GM23248 (cell line): ENCODE measurements around the gene NKIRAS1. TPM values are rescaled to one million over a fixed set of nuclear protein-coding genes. Genes with fewer than 3 reads are reported as not detected.

Source experiments
- DNase-seq: peaks from one replicate; pipeline ENCODE4 v3.0.0-alpha.2; 2015
- H2AFZ ChIP-seq: fragments of 200-600 bp; sonication (generic); 2 replicates; pipeline ENCODE4 v1.6.1; 2016; ENCODE audit warnings: antibody characterized with exemption
- H3F3A ChIP-seq: fragments of 200-600 bp; sonication (generic); 2 replicates; pipeline ENCODE4 v1.6.1; 2016; ENCODE audit warnings: mild to moderate bottlenecking, antibody characterized with exemption, mixed run types; ENCODE audit not compliant: insufficient read depth
- H3K27ac ChIP-seq: fragments of 200-600 bp; sonication (generic); 2 replicates; pipeline ENCODE4 v1.5.1; 2016; ENCODE audit warnings: mild to moderate bottlenecking
- H3K27me3 ChIP-seq: fragments of 200-600 bp; sonication (generic); replicated peaks from 2 replicates; pipeline ENCODE4 v1.6.1; 2016; ENCODE audit warnings: mild to moderate bottlenecking; ENCODE audit not compliant: insufficient read depth
- H3K36me3 ChIP-seq: fragments of 200-600 bp; sonication (generic); 2 replicates; pipeline ENCODE4 v1.6.1; 2016; ENCODE audit warnings: low read depth, mild to moderate bottlenecking
- H3K4me1 ChIP-seq: fragments of 200-600 bp; sonication (generic); 2 replicates; pipeline ENCODE4 v1.6.1; 2016; ENCODE audit warnings: mild to moderate bottlenecking; ENCODE audit not compliant: insufficient read depth
- H3K4me2 ChIP-seq: fragments of 200-600 bp; sonication (generic); one replicate; pipeline ENCODE4 v1.6.1; 2016; ENCODE audit warnings: mild to moderate bottlenecking; ENCODE audit not compliant: unreplicated experiment
- H3K4me3 ChIP-seq: fragments of 200-600 bp; sonication (generic); 2 replicates; pipeline ENCODE4 v1.5.1; 2016; ENCODE audit warnings: mild to moderate bottlenecking
- H3K79me2 ChIP-seq: fragments of 200-600 bp; sonication (generic); 2 replicates; pipeline ENCODE4 v1.6.1; 2016; ENCODE audit warnings: mild to moderate bottlenecking; ENCODE audit not compliant: insufficient read depth
- H3K9ac ChIP-seq: fragments of 200-600 bp; sonication (generic); 2 replicates; pipeline ENCODE4 v1.6.1; 2016; ENCODE audit warnings: mild to moderate bottlenecking
- H3K9me2 ChIP-seq: fragments of 200-600 bp; sonication (generic); 2 replicates; pipeline ENCODE4 v1.6.1; 2016; ENCODE audit warnings: mixed run types, mild to moderate bottlenecking, moderate library complexity; ENCODE audit not compliant: insufficient read depth
- H3K9me3 ChIP-seq: fragments of 200-600 bp; sonication (generic); one replicate; pipeline ENCODE4 v1.6.1; 2017; ENCODE audit warnings: low read depth
- H4K20me1 ChIP-seq: fragments of 200-600 bp; sonication (generic); 2 replicates; pipeline ENCODE4 v1.6.0; 2016; ENCODE audit not compliant: insufficient read depth
- EZH2 ChIP-seq: fragments of 200-600 bp; sonication (generic); IDR thresholded peaks from 2 replicates; pipeline ENCODE4 v1.6.1; 2018; ENCODE audit warnings: antibody characterized with exemption, mild to moderate bottlenecking; ENCODE audit not compliant: insufficient read depth, poor library complexity, severe bottlenecking
- EZH2phosphoT487 ChIP-seq: fragments of 200-600 bp; sonication (generic); IDR thresholded peaks from 2 replicates; pipeline ENCODE4 v1.6.1; 2018; ENCODE audit warnings: antibody characterized with exemption, moderate library complexity, mild to moderate bottlenecking, low read depth; ENCODE audit not compliant: insufficient read depth
- WGBS, 2 experiments: methylation state at CpG; one replicate each; pipeline ENCODE4 v1.1.6; 2015 to 2017; ENCODE audit warnings: low lambda C conversion rate in 2 of 2, low coverage in 1 of 2; ENCODE audit errors: missing lambda C conversion rate in 2 of 2; 5-methylcytosine and 5-hydroxymethylcytosine counted together
- in situ Hi-C: fragments of 300-500 bp; cut with MboI; formaldehyde crosslinking; loops from 2 replicates; pipeline ENCODE4 v1.15.0; 2020
- polyA plus RNA-seq: library from polyadenylated mRNA; unstranded; fragments of >200 nt; fragmentation: Nextera tagmentation; extraction: Ambion mirVana; gene quantifications from 2 replicates; pipeline ENCODE4 v1.2.1, GENCODE V29; 2016
- total RNA-seq: library from RNA; depleted of rRNA; stranded (reverse); fragments of >200 nt; shearing (Covaris generic); gene quantifications from 2 replicates; pipeline ENCODE4 v1.2.3, GENCODE V29; 2014

NKIRAS1 gene
- total and polyA plus RNA-seq, 2 experiments from 2014 or later, result 15.0 to 17.2 TPM

DNA sequence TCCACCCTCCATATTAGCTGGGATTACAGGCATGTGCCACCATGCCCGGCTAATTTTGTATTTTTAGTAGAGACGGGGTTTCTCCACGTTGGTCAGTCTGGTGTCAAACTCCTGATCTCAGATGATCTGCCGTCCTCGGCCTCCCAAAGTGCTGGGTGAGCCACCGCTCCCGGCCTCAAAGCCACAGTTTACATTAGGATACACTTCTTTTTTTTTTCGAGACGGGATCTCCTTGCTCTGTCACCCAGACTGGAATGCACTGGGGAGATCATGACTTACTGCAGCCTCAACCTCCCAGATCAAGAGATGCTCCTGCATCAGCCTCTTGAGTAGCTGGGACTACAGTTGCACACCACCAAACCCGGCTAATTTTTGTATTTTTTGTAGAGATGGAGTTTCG lies 25.8 kb upstream of the NKIRAS1 start:
- no peak overlapping the region for H3K9ac ChIP-seq
- TF ChIP-seq EZH2phosphoT487, result no peak
- no peak for TF ChIP-seq EZH2
- no peak for DNase-seq
- H3K4me1 ChIP-seq, result peaks cover 12% of the 10 kb centered on the region
- WGBS, 2 experiments, result 86 to 91% methylated on average over 11 of the region's 11 CpGs
- H3K27ac ChIP-seq, result no peak overlapping the region
- no peak overlapping the region for H2AFZ ChIP-seq
- no peaks in the 10 kb centered on the region for H3K9me3 ChIP-seq
- peaks cover 10% of the 10 kb centered on the region for H3F3A ChIP-seq
- in situ Hi-C loops, result no loop called here
- no peaks in the 10 kb centered on the region for H3K27me3 ChIP-seq
- H4K20me1 ChIP-seq, result no peaks in the 10 kb centered on the region
- peaks cover 6% of the 10 kb centered on the region; the same call in 1 of the 2 replicates for H3K79me2 ChIP-seq
- no peaks in the 10 kb centered on the region for H3K9me2 ChIP-seq
- no peak overlapping the region for H3K4me3 ChIP-seq
- H3K36me3 ChIP-seq, result no peaks in the 10 kb centered on the region
- H3K4me2 ChIP-seq, result no peak overlapping the region

DNA sequence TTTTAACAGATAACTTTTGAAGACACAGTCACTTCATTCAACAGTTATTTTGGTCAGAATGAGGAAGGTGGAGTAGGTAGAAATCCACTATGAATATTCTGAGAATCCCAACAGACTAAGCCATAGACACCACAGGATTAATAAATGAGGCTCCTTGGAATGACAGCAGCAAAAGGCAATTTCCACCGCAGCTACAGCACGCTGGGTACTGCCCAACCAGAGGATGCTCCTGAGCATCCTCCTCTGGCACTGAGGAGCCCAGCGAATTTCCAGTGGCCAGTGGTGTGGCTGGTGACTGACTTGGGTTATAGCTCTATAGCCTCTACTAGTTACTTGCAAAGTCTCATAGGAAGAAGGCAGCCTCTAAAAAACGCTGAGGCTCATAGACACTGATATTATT lies 24.6 kb upstream of the NKIRAS1 start:
- H3K36me3 ChIP-seq, result no peaks in the 10 kb centered on the region

DNA sequence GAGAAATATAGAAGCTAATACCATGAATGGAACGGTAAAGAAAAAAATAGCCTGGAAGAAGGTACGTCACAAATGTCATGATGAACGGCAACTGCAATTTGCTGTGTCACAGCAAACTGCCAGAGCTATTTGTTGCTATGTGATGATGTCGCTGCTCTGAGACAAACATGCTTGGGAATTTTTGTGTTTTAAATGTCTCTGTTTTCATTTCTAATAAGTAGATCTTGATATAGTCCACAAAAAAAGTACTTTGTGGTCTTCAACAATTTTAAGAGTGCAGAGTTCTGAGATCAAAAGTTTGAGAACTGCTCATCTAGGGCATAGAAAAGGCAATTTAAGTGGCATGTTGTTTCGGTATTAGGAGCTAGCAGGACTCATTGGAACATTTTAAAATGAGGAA lies 24.0 kb upstream of the NKIRAS1 start:
- Histone ChIP-seq H2AFZ (no peak overlapping the region), H3F3A (no peaks in the 10 kb centered on the region), H3K4me1 (no peaks in the 10 kb centered on the region), H3K9me3 (no peaks in the 10 kb centered on the region), H3K79me2 (no peaks in the 10 kb centered on the region), H3K4me2 (no peak overlapping the region), H4K20me1 (no peaks in the 10 kb centered on the region), H3K27ac (no peak overlapping the region), H3K4me3 (no peak overlapping the region), H3K9me2 (no peaks in the 10 kb centered on the region), H3K36me3 (no peaks in the 10 kb centered on the region), H3K27me3 (no peaks in the 10 kb centered on the region), H3K9ac (no peak overlapping the region)
- TF ChIP-seq EZH2phosphoT487, result no peak
- TF ChIP-seq EZH2, result no peak
- WGBS, 2 experiments, result 55 to 56% methylated on average over 5 of the region's 5 CpGs
- no peak for DNase-seq
- in situ Hi-C loops, result no loop called here

More for the DNA sequence above, 24.6 kb upstream of the NKIRAS1 start:
- Histone ChIP-seq H3K9me2 (no peaks in the 10 kb centered on the region), H3K27me3 (no peaks in the 10 kb centered on the region), H3K4me1 (peaks cover under 1% of the 10 kb centered on the region), H3K9ac (no peak overlapping the region), H3K4me3 (no peak overlapping the region), H2AFZ (no peak overlapping the region), H3K79me2 (peaks cover under 1% of the 10 kb centered on the region; the same call in 1 of the 2 replicates), H3K27ac (no peak overlapping the region), H4K20me1 (no peaks in the 10 kb centered on the region), H3K9me3 (no peaks in the 10 kb centered on the region), H3K4me2 (no peak overlapping the region), H3F3A (peaks cover under 1% of the 10 kb centered on the region; the same call in 1 of the 2 replicates)
- WGBS, 2 experiments, result 85 to 86% methylated on average over 4 of the region's 4 CpGs
- DNase-seq, result no peak
- TF ChIP-seq EZH2 (no peak), EZH2phosphoT487 (no peak)
- in situ Hi-C loops, result no loop called here

DNA sequence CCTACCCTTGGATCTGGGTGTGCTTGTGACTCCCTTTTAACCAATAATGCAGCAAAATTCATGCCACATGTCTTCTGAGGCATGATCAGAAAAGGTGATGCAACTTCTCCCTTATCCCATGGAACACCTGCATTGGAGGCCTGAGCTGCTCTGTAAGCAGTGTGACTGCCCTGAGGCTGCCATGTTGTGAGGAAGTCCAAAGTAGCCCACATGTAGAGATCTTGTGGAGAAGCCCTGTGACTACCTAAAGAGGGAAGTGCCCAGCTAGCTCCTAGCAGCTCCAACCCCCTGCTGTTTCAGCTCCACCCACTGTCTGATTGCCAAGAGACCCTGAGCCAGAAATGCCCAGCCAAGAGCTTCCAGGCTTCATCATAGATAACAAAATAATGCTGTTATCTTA lies 21.9 kb upstream of the NKIRAS1 start:
- Histone ChIP-seq H3F3A (no peaks in the 10 kb centered on the region), H3K9me3 (no peaks in the 10 kb centered on the region), H3K9ac (no peak overlapping the region), H3K9me2 (no peaks in the 10 kb centered on the region), H3K27ac (no peak overlapping the region), H3K36me3 (no peaks in the 10 kb centered on the region), H3K4me3 (no peak overlapping the region), H3K4me2 (no peak overlapping the region), H2AFZ (no peak overlapping the region), H4K20me1 (no peaks in the 10 kb centered on the region), H3K79me2 (no peaks in the 10 kb centered on the region), H3K4me1 (no peaks in the 10 kb centered on the region), H3K27me3 (no peaks in the 10 kb centered on the region)
- in situ Hi-C loops, result no loop called here
- DNase-seq, result no peak
- TF ChIP-seq EZH2phosphoT487, result no peak
- no peak for TF ChIP-seq EZH2

DNA sequence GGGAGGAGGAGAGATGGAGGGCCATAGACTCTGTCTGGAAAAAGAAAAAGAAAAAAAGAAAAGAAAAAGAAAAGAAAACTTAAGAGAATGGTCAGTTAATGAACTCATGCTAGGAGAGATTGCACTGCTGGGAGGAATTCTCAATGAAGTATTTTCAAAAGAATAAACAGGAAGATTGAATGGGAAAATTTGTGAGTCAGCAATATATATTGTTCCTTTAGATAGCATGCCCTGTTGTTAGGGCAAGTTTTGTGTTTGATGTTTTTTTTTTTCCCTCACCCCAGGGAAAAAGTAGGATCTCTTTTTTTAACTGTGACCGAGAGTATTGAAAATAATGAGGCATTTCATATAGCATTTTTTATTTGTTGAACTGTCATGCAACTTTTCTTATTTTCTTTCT lies 20.5 kb upstream of the NKIRAS1 start:
- DNase-seq, result no peak
- in situ Hi-C loops, result no loop called here
- H3K79me2 ChIP-seq, result no peaks in the 10 kb centered on the region
- no peak overlapping the region for H3K4me2 ChIP-seq
- TF ChIP-seq EZH2, result no peak
- TF ChIP-seq EZH2phosphoT487, result no peak
- no peaks in the 10 kb centered on the region for H3K36me3 ChIP-seq
- H3K27ac ChIP-seq, result no peak overlapping the region
- H3K27me3 ChIP-seq, result no peaks in the 10 kb centered on the region
- H2AFZ ChIP-seq, result no peak overlapping the region
- no peaks in the 10 kb centered on the region for H3K4me1 ChIP-seq
- WGBS, 2 experiments, result 92 to 95% methylated on average over 1 of the region's 1 CpG
- no peak overlapping the region for H3K9ac ChIP-seq
- H3K9me3 ChIP-seq, result no peaks in the 10 kb centered on the region
- H3K4me3 ChIP-seq, result no peak overlapping the region
- no peaks in the 10 kb centered on the region for H3K9me2 ChIP-seq
- H3F3A ChIP-seq, result no peaks in the 10 kb centered on the region
- no peaks in the 10 kb centered on the region for H4K20me1 ChIP-seq
